ENCODE results near the gene AGAP1.

DNA sequence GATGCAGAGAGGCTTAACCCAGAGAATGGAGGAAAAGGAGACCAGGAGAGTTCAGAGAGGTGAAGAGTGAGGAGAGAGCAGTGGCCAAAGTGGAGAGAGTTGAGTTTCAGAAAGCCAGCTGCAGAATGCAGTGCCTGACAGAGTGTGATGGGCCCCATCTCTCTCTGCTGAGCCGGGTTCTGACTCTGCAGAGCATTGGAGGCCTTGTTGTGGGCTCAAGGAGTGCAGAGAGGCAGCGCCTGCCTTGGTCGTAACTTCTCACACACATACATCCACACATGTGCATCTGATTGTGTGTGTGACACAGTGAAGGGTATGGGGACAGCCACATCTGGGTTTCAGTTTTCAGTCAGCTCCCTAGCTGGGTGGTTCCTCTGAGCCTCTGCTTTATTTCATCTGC lies 58.8 kb downstream of the AGAP1 start:
- TF ChIP-seq POLR2A (IDR thresholded peaks at IDR 0.05): no peak
- no peak for TF ChIP-seq EP300 (IDR thresholded peaks at IDR 0.05)
- TF ChIP-seq, protein P1, sequence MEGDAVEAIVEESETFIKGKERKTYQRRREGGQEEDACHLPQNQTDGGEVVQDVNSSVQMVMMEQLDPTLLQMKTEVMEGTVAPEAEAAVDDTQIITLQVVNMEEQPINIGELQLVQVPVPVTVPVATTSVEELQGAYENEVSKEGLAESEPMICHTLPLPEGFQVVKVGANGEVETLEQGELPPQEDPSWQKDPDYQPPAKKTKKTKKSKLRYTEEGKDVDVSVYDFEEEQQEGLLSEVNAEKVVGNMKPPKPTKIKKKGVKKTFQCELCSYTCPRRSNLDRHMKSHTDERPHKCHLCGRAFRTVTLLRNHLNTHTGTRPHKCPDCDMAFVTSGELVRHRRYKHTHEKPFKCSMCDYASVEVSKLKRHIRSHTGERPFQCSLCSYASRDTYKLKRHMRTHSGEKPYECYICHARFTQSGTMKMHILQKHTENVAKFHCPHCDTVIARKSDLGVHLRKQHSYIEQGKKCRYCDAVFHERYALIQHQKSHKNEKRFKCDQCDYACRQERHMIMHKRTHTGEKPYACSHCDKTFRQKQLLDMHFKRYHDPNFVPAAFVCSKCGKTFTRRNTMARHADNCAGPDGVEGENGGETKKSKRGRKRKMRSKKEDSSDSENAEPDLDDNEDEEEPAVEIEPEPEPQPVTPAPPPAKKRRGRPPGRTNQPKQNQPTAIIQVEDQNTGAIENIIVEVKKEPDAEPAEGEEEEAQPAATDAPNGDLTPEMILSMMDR (IDR thresholded peaks at IDR 0.05): no peak

All from sigmoid colon (tissue), 4 donors.